Cerebellar nuclear complex (tissue), 1 donor: ENCODE measurements around the gene AP1S2.
"Not testable (repeated sequence)": the region's sequence is repeated elsewhere in the genome, so short reads cannot be mapped to it uniquely, and the experiment has no call there.

Experiments
- DNase-seq, 2 experiments: peaks; one replicate each; lab custom pipeline; 2025; lab: John Stamatoyannopoulos, UW

Gene AP1S2

DNA sequence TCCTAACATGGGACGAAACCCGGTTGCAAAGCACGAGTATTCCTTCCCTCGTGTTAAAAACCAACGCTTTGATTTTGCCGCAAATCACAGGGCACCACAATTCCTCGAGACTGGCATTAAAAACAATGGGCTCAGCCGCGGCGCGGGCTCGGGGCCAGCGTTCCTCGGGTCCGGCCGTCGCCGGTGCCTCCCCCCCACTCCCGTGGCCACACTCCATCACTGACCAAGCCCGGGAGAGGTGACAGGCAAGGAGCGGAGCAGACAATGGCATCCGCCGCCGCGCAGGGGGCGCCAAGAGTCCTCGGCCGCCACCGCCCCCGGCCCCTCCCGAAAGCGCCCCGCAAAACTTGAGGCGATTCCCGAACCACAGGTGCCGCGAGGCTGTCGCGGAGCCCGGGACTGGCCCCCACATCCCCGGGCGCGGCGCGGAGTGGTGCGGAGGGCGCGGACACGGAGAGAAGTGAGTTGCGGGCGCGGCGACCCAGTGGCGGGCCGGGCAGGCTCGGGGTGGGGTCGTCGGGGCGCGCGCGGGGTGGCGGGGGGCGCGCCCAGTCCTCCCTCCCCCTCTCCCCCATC lies 445 bp downstream of the AP1S2 start:
- peak in 1 of 2 experiments; percentile 5 for DNase-seq

DNA sequence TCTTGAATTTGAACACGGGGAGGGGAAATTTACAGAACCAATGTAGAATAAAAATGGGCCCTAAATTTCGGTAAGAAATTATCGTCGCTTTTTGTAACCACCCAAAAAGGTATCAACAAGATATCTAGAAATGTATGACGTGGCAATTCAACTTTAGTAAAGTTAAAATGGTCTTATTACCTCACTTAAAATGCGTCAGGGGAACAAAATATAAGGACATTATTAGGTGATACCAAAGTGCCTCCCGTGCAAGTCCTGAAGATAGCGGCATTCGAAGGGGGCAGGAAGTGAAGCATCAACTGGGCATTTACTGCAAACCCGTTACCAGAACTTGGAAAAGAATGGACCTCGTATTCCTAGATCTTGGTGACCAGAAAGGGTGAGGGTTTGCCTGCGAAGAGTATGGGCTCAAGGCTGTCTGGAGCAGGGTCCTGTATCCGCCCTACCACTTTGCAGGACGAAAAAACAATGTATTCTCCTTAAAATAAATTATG lies 980 bp downstream of the AP1S2 start:
- no peak for DNase-seq

DNA sequence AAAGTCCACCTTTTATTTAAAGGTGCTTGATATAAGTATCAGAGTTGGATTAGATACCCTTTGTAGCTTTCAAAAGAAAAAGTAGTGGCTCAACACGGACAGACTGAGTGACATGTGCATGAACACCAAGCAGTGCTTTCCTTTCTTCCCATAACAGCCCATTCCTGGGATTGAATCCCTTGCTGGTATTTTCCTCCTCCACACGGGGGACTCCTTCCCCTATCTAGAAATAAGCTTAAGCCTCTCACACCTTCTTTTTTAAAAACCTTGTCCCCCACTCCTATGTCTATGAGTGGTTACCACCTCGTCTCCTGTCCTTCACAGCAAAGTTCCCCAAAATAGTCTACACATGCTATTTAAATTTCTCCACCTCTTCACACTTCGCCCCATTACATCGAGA lies 5.1 kb downstream of the AP1S2 start:
- no peak for DNase-seq

DNA sequence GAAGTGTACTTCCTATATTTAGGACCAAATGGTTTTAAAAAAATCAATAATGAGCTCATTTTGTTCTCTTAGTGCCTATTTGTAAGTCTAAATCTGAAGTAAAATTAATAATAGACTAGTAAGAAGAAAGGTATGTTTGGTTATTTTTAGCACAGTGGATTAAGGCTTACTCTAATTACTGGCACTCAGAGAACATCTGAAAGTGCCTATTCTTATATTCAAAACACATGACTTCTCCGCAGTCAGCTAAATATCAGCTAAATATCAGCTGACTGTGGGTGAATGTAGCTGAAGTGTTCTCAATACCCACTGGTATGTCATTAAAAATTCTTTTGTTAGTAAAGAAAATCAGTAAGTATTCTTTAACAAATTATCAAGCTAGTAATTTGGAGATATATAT lies 6.0 kb downstream of the AP1S2 start:
- DNase-seq: no peak

DNA sequence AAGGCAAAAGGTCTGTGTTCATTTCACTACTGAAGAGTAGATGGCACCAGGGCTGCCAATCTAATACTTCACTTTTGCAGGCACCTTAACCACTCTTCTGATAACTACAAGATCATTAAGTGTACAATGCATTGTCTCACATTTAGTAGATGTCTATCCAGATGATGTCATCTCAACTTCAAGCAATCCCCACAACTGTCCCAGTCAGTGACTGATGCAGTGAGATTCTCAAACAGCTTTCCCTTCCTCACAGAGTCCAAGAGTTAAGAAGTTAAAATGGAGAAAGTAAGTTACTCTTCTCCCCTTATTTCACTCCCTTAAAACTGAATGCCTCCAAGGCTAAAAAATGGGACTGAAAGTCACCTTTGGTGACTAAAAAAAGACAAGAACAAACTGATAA lies 10.7 kb downstream of the AP1S2 start:
- no peak for DNase-seq

DNA sequence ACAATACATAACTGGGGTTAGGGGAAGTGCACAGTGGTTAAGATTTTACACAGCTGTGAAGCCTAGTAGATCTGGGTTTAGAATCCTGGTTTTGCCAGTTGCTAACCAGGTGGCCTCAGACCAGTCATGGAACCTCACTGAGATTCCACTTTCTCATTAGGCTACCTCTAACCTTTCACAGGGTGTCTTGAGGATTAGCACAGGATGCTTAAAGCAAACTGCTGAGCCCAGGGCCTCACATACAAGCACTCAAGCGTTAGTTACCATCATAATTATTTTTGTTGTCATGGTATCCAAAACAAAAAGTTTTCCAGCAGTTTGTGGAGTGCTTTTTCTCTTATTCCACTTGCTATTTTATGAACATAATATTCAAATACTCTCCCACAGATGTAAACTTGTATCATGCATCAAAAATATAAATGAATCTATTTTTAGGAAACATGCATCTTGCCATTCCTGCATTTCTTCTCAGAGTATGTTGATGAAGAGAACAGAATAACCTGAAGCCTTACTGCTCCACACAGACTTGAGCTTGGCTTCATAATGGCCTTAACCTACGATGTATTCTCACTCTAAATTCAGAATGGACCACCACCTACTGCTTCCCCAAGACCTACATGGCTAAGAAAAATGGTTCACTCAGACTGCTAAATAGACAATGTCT lies 12.6 kb downstream of the AP1S2 start:
- DNase-seq: no peak

DNA sequence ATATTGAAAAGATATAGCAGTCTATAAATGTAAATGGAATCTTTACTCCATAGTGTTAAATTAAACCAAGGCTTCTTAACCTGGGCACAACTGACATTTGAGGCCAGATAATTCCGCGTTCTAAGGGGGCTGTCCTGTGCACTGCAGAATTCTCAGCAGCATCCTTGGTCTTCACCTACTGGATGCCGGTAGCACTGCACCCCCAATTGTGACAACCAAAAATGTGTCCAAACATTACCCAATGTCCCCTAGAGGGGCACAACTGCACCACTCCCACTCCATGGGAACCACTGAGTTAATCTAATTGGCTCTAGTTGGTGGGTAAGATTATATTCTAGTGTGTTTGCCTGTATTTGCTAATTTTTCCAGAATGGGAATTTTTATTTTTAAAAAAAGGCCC lies 16.6 kb downstream of the AP1S2 start:
- DNase-seq: no peak

DNA sequence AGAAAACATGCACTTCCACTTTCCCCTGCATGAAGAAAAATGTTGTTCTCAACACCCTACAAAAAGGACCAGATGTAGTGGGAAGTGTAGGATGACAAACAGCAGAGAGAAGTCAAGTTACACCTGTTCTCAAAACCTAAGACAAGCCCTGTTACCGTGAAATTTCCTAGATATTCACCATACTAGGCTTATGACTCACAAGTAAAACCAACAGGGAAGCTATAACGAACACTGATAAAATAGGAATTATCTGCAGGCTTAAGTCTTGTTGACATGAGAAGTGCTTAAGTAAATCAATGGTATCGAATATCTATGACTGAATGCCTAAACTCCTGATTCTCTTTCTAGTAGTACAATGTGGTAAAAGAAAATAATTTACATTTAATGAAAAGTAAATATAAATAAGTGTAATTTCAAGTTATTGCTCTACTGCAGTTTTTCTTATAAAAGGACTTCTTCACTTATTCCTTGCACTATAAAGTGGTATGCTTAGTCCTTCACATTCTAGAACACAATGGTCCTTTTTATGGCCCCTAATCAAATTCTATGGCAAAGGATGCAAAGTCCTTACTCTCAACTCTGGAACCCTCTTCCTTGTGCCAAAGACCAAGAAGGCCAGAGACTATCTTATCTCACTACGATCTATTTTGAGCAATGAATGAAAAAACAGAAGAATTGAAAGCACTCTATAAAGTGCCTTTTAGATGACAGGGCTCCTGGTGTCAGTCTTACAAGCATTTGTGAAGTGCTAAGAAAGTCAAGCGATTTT lies 19.6 kb downstream of the AP1S2 start:
- DNase-seq: no peak

DNA sequence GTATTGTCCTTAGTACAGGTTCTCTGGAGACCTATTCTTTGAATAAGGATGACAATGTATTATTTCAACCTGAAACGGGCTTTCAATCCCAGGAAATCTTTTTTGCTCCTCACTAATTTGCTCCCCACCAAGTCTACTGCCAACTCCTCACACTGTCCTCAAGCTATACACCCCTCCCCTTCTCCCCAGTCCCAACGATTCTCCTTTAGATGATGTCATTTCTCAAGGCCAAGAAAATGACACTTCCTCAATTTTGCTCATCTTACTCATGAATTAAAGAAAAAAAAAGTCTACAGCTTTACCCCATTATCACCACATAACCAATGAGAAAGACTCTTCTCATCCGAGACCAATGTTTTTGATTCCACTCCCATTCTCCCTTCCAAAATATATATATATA lies 20.6 kb downstream of the AP1S2 start:
- no peak for DNase-seq

DNA sequence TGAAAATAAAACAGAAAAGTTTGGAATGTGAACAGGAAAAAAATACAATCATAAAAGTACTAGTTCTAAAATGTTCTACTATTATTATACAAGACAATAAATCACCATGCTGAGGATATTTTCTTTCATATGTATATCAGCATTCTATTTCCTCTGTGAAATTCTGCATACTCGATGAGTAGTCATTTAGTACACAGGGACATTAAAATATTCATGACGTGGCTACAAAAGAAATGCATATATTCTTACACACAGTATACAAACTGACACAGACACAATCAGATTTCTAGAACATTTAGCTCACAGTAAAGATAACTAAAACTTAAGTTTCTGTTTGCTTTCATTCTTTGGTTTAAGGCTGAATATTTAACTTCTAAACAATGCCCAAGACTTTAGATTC lies 23.3 kb downstream of the AP1S2 start:
- DNase-seq: not testable (repeated sequence)

DNA sequence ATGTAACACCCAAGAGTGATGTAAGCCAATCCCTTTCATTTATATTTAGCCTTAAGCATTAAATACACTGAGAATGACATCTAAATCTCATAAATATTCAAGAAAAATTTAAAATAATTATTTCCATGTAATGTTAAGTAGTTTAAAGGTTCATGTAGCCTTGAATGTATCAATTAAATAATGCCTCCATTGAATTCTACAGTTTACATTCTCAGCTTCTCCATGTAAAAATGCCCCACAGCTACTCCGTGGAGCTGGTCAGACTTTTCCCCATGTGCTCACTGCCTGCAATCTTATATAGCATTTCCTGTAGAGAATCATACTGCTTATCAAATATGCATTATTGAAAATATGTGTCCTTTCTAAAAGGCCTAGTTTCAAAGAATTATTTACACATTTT lies 25.4 kb downstream of the AP1S2 start:
- no peak for DNase-seq

DNA sequence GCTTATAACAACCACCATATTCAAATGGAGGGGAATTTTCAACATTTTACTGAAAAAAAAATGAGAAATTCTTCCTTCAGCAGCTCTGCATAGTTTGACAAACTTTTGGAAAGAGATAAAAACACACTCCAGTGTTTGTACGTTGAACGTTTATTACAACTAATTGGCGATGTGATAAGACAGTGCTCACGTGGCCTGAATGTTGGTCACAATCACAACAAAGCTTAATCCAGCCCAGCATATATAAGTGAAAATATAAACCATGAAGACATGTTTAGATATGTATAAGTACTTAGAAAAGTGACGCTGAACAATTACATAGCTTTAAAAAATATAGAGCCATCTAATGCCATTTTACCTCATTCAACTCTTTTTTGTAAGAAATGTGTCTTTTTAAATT lies 28.7 kb downstream of the AP1S2 start:
- DNase-seq: no peak

DNA sequence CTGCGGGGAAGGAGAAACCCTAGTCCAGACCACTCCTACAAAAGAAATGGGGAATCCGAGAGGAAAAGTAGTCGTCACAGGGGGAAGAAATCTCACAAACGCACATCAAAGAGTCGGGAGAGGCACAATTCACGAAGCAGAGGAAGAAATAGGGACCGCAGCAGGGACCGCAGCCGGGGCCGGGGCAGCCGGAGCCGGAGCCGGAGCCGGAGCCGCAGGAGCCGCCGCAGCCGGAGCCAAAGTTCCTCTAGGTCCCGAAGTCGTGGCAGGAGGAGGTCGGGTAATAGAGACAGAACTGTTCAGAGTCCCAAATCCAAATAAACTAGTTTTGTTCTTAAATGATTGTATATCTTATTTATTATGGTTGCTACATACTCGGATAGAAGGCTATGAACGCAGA lies 31.7 kb downstream of the AP1S2 start:
- no peak for DNase-seq

DNA sequence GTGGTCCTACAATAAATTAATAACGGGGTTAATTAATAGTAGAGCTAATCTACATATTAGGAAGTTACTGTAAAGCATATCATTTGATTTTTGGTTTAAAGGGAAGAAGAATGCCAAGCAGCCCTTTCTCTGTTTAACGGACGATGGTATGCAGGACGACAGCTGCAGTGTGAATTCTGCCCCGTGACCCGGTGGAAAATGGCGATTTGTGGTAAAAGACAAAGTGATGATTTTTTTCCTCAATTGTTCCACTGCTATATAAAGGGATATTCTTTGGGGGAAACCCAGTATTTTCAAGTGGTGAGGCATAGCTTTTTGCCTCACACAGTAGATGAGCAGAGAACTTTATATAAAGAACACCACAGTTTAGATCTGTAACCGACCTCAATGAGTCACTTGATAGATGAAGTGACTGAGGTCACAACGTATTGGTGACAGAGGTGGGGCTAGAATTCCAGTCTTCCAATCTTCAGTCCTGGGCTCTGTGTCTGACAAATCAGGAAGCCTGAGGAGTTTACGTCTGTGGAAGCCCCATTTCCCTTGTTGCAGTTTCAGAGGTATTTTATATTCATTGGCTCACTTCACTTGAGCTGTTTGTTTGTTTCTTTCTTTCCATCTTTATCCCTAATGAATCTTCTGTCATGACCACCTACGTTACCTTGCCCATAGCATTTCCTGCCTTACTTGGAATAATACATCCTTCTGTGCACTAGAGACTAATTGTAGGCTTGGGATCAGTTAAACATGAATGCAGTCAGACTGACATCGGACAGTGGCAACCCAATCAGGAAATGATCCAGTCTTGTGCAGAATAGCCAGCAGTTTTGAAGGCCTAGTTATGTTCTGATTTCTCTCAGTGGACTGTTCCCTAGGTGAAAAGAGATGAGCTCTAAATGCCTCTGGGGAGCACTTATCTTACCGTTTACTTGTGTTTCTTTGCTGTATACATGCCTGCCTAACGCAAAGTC lies 34.2 kb downstream of the AP1S2 start:
- DNase-seq: no peak

DNA sequence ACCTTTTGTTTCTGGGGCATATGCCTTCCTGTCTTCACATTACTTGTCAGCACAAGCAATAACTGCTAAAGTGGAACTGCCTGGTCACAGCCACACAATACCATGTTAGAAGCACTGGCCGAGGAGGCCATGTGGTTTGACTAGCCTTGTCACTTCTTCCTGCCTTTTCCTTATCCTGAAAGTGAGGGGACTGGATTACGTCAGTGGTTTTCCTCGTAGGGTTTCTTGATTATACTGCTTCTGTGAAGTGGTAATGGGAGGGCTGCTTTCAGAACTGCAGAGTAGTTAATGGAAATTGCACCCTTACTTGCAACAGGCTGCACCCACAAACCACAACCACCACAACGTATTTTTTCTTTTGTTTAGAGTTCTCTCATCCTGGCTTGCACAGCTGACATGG lies 37.7 kb downstream of the AP1S2 start:
- DNase-seq: no peak

DNA sequence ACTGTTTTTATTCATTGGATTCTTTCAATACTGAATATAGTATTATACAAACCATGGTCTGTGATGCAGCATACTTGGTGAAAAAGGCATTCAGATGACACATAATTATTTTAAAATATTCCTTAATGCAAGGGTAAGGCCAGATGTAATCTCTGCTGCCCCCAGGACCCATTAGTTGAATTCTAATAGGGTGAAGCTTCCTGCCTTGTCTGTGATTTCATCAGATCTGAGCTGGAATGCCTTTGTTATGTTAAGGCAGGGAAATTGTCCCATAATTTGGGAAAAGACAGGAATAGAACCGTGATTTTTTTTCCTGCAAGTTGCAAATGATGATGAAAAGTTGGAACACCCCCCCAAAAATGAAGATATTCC lies 38.2 kb downstream of the AP1S2 start:
- DNase-seq: no peak

DNA sequence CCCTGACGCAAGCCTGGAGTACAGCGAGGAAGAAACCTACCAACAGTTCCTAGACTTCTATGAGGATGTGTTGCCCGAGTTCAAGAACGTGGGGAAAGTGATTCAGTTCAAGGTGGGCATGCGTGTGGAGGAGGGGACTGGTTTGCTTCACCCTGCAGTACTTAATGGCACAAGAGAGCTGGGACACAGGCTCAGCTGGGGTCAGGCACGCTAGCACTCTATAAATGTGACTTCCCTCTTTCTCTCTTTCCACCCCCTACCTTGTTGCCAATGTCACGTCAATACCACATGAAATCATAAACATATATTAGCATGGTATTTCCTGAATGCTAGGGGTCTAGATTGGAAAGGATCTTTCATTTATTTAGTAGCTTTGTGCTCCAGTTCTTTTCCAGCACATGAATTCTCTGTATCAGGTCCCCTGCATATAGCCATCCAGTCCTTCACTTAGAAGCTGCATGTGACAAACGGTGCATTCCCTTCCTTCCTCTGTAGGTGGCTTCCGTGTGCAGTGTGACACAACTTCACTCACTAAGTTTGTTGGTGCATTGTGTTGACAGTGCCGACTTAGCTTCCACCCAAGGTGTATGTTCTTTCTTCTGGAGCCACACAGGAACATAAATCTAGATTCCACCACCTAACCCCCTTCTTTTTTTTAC lies 38.7 kb downstream of the AP1S2 start:
- DNase-seq: no peak

DNA sequence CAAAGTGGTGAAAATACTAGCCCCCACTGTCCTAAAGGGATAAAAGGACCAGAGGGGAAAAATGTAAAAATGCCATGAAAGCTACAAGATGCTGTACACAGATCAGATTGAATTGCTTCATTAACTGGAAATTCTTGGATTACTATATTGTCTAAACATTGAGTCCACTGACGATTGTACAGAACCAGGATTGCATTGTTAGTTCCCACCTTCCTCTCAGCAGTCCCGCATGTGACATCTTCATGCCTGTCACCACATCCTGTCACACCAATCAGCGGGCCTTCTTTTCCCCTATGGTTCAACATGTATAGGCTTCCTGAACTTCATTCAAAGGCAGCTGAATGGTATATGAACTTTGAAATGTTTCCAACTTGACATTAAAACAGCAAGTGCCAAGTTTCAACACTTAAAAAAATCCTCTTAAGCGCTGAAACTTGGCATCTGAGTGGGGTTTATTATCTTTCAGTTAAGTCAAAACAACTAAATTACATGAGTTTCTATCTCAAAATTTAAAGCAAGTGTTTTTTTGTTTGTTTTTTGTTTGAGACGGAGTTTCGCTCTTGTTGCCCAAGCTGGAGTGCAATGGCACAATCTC lies 39.7 kb downstream of the AP1S2 start:
- DNase-seq: no peak

DNA sequence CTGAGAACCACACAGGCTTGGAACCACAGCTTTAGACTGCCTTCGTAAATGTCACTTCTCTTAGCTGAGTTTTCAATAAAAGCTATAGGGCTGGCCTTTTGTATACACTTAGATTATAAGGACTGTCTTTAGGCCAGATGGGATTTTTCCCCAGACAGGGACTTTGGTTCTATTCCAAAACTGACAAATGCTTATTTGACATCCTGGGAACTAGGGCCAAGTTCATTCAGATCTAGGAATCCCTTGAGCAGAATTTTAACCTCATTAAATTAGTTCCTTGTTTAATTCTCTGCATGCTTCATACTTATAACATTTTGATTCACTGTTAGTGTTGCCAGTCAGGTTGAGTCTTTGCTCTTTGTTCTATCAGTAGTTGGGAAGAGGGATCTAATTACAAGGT lies 41.2 kb downstream of the AP1S2 start:
- DNase-seq: no peak

DNA sequence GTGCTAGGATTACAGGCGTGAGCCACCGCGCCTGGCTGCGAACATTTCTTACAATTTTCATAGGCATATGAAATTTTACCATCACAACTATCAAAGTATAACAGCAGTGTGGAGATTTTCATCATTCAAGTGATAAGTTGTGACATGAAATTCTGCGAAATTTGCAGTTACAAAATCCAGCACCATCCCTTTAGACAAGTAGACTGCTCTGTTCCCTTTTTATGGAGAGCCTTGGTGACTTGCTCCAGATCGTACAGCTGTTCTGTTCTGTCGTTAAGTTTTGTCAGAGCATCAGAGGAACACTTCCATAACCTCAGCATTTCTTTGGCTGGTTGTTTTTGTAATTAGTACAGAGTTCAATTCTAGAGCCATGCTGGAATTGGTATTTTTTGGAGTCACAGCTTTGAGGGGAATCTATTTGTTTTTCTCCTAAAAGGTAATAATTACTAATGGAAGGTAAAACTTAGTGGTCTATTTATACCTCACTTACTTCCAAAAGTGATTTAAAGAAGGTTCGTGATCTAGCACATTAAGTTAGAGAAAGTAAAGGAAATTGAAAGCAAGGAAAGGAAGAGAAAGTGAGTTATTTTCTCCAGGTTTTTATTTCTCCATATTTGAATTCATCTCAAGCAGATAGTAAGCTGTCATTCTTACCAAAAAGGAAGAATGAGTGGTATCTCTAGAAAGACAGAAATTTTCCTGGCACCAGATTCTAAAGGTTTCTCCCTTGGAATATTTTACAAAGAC lies 42.2 kb downstream of the AP1S2 start:
- DNase-seq: no peak

DNA sequence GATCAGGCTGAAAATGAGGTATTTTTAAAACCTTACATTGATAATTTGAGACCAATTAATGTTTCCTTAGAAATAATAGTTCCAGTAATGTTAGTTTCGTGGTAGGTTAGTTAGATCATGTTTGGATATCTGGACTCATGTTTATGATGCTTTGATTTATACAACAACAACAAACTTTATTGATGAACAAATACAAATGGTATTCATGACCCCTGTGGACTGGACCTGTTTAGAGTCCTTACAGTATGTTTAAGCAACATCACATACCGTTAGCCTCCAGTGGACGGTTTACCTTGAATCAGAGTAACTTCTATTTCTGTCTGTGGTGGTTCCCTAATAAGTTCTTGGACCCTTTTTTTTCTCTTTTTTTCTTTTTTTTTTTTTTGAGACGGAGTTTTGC lies 46.4 kb downstream of the AP1S2 start:
- no peak for DNase-seq
